Kidney epithelial cell (primary cell): ENCODE results near the gene CPA2. TPM values are rescaled to one million over a fixed set of nuclear protein-coding genes. Genes with fewer than 3 reads are reported as not detected.

Experiments
- DNase-seq: peaks from one replicate; pipeline ENCODE4 v3.0.0-alpha.2; 2010; ENCODE audit warnings: low read depth
- H3K27me3 ChIP-seq: 2 replicates; pipeline ENCODE4 v1.6.0; 2011; ENCODE audit warnings: low read length; ENCODE audit not compliant: control insufficient read depth, insufficient read depth
- H3K36me3 ChIP-seq: 2 replicates; pipeline ENCODE4 v1.5.1; 2011; ENCODE audit warnings: low read length; ENCODE audit not compliant: control insufficient read depth, insufficient read depth
- H3K4me3 ChIP-seq: 2 replicates; pipeline ENCODE4 v1.5.1; 2011; ENCODE audit warnings: low read depth, mild to moderate bottlenecking, control low read depth, low read length
- total RNA-seq: library from RNA; depleted of rRNA; stranded (reverse); fragments of >200 nt; gene quantifications from 2 replicates; pipeline ENCODE4 v1.2.3, GENCODE V29; 2015
- TF ChIP-seq, protein P1 (sequence below): IDR thresholded peaks from 2 replicates; pipeline ENCODE4 v1.5.1; 2011; ENCODE audit warnings: mild to moderate bottlenecking, moderate library complexity, low read length, control low read depth, inconsistent platforms; ENCODE audit not compliant: insufficient read depth, poor library complexity, severe bottlenecking

CPA2 gene
- total RNA-seq, 1 donor from 2014 or later, result not detected

DNA sequence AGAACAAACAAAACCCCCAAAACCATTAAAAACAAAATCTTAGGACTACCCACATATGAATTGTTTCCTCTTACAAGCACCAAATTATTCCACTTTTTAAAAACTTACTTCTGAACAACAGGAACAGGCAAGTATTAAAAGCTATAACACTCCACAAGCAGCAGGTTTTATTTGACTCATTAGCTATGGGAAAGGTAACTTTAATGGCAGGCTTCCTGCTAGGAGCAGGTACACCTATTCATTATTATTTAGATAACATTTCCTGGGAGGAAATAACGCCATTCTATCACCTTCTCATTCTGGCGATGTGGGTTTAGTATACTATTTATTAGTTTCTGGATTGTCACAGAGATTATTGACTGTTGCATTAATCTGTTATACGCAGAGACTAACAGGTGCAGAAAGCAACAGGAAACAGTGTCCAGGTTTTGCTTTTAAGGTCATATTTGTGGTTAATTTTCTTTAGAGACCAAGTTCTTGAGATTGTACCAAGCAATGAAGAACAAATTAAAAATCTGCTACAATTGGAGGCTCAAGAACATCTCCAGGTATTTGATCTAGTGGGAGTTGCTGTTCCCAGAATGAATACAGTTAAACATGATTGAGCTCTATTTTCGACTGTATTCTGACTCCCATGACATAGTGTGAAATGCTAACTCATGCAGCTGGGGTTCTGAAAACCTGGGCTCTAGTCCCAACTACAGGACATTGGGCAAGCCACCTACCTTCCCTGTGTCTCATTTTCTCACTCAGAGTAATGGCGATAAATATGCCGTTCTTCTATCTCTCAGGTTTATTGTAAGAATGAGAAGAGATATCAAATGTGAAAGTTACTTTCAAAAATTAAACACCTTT lies 2.0 kb downstream of the CPA2 start:
- no peak for DNase-seq
- no peaks in the 10 kb centered on the region for H3K27me3 ChIP-seq
- no peaks in the 10 kb centered on the region for H3K36me3 ChIP-seq
- H3K4me3 ChIP-seq, result no peak overlapping the region
- TF ChIP-seq, protein P1, sequence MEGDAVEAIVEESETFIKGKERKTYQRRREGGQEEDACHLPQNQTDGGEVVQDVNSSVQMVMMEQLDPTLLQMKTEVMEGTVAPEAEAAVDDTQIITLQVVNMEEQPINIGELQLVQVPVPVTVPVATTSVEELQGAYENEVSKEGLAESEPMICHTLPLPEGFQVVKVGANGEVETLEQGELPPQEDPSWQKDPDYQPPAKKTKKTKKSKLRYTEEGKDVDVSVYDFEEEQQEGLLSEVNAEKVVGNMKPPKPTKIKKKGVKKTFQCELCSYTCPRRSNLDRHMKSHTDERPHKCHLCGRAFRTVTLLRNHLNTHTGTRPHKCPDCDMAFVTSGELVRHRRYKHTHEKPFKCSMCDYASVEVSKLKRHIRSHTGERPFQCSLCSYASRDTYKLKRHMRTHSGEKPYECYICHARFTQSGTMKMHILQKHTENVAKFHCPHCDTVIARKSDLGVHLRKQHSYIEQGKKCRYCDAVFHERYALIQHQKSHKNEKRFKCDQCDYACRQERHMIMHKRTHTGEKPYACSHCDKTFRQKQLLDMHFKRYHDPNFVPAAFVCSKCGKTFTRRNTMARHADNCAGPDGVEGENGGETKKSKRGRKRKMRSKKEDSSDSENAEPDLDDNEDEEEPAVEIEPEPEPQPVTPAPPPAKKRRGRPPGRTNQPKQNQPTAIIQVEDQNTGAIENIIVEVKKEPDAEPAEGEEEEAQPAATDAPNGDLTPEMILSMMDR, result no peak

DNA sequence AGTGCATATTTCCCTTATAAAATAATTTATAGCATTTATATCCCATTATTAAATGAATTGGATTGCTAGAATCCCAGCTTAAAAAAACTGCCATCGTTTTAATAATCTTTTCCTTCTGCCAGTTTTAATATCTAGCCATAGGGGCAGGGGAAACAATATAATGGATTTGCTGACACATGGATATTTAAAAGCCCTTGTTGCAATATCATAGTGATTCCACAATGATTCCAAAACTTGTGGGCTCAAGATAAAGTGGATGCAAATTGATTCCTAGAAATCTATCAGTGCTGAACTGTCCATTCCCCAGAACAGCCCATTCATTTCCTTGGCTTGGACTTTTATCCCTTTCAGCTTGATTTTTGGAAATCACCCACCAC lies 2.6 kb downstream of the CPA2 start:
- Histone ChIP-seq H3K27me3 (no peaks in the 10 kb centered on the region), H3K36me3 (no peaks in the 10 kb centered on the region), H3K4me3 (no peak overlapping the region)
- DNase-seq, result no peak
- TF ChIP-seq, protein P1, result no peak

DNA sequence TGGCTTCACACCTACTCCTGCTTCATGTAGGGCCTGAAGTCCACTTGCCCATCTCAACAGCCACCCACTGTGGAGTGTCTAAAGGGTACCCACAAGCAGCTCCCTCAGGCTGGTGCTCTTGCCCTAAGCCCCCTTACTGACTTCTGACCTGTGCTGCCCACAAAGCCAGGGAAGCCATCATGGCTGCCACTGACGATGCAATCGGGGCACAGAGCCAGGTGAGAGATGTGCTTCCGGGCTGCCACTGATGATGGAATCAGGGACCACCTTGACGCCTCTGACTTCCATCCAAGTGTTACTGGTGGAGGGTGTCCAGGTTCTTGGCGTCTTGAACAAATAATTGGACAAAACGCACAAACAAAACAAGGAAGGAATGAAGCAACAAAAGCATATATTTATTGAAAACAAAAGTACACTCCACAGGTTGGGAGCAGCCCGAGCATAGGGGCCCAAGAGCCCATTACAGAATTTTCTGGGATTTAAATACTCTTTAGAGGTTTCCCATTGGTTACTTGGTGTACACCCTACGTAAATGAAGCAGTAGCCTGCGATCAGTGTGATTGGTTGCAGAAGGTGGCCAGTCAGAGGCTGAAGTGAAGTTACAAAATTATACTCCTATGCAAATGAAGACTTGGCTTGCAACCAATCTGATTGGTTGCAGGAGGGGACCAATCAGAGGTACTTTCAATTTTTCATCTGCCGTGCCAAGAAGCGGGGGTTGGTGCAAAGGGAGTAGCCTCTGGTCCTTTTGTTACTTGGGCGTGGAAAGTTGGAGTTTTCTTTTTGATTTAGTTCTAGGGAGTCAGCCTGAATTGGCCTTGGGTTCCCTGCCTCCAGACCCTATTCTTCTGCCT lies 4.5 kb downstream of the CPA2 start:
- H3K36me3 ChIP-seq, result no peaks in the 10 kb centered on the region
- no peak for DNase-seq

DNA sequence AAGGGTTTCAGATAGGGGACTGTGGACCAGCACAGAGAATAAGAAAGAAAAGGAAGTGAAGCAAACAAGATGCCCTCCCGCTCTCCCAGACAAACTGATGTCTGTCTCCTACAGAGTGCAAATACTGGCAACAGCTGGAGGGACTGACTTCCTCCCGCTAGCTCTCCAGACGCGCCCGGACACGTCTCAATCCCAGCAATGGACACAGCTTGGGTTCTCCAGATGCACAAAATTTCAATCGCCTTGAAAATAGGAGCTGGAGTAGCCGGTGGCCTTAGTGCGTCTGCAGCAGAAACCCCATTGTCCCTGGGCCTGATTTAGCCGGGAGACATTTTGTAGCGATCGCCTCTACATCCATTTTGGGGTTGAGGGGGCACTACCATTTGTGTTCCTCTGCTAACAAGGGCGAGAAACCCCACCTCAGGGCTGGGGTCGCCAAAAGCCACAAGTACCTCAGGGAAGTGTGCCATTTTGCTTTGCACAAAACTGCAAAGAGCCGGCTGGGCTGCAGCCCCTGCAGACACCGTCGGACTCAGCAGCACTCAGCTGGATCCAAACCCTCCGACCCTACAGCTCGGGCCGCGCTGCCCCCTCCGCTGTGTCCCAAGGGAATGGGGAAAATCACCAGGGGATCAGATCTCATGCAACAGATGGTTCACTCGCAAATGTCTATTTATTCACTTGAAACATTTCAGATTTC lies 5.9 kb downstream of the CPA2 start:
- H3K27me3 ChIP-seq, result no peaks in the 10 kb centered on the region
- DNase-seq, result no peak
- no peak overlapping the region for H3K4me3 ChIP-seq
- TF ChIP-seq, protein P1, result no peak
- no peaks in the 10 kb centered on the region for H3K36me3 ChIP-seq

More for the DNA sequence above, 4.5 kb downstream of the CPA2 start:
- TF ChIP-seq, protein P1, result no peak
- H3K27me3 ChIP-seq, result no peaks in the 10 kb centered on the region
- no peak overlapping the region for H3K4me3 ChIP-seq

DNA sequence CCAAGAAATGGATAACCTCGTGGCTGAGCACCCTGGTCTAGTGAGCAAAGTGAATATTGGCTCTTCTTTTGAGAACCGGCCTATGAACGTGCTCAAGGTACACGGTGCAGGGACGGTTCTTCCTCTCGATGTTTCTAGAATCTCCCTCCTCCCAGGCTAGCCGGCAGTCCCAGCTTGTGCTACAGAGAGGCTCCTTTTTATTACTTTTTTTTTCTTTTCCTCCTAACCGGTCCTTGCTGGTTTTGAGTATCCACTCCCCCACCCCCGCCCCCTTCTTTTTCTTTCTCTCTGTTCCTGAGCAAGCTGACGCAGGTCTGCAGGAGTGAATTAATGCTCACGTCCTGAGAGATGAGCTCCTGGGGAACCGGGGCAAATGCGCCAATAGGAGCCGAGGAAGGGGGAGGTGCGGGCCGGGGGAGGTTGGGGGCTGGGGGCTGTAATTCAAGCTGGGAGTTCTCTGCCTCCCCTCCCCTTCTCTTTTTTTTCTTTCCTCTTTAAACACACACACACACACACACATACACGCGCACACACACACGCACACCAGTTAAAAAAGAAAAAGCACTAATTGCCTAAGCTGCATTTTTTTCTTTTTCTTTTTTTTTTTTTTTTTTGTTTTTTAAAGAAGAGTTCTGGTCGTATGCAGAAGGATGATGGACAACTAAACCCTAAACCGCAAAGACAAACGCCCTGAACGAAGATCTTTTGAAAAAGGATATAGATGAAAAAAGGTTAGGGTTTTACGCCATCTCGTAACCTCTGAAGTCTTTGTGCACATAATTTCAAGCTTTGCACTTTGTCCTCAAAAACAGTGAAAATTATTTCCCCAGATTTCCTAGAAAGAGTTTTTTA lies 6.6 kb downstream of the CPA2 start:
- Histone ChIP-seq H3K36me3 (no peaks in the 10 kb centered on the region), H3K4me3 (no peak overlapping the region), H3K27me3 (no peaks in the 10 kb centered on the region)
- peak; percentile 31 for DNase-seq
- TF ChIP-seq, protein P1, result no peak
